Activated CD4-positive, CD25-positive, alpha-beta regulatory T cell treated with anti-CD3 and anti-CD28 coated beads, Interleukin-2, amount 50 U/mL, for 16 hours (primary cell): Measurements from ENCODE around the gene P3H2.

Experiments used
- DNase-seq: peaks from one replicate; pipeline ENCODE4 v3.0.0-alpha.2; 2020; ENCODE audit warnings: low read depth, low spot score

Gene P3H2

GRCh38 chr3:189947948-189948723 lies 172.6 kb downstream of the P3H2 start:
- no peak for DNase-seq

- no peak for DNase-seq
Observed at GRCh38 chr3:189947068-189947467, 173.6 kb downstream of the P3H2 start.

GRCh38 chr3:189945935-189946709 lies 174.6 kb downstream of the P3H2 start:
- no peak for DNase-seq

- no peak for DNase-seq
Observed at GRCh38 chr3:189944285-189945145, 176.2 kb downstream of the P3H2 start.

DNA sequence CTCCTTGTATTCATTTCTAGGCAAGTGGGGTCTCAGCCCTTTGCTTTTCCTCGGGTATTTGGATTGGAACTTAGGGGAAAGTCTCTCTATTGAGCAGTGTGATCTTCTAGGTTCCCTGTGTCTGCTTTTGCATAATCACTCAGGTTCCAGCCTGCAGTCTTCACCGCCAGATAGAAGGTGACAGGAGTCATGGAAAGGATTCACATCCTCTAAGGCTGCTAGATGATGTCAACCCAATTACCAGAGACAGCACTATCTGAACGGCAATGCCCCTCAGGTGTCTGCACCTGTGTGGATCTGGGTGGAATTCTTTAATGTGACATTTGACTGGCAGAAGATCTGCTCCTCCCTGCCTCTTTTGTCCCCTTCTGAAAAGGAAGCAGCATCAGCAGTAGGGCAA lies 177.7 kb downstream of the P3H2 start:
- DNase-seq: no peak

DNA sequence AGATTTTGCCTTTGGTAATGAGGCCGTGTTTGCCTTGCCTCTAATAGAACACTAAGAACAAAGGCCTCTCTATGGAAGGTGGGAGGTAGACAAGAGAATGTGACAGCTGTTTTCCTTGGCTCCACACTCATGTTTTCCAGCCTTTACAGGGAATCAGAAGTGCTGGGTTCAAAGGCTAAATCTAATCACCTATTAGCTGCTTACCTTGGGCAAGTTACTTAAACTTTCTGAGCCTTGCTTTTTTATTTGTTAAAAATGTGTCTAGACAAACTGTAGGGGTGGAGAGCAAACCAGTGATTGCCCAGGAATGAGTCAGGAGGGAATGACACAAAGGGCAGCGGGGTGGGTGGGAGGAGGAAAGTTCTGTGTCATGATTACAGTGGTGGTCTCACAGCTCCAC lies 179.0 kb downstream of the P3H2 start:
- DNase-seq: no peak

DNA sequence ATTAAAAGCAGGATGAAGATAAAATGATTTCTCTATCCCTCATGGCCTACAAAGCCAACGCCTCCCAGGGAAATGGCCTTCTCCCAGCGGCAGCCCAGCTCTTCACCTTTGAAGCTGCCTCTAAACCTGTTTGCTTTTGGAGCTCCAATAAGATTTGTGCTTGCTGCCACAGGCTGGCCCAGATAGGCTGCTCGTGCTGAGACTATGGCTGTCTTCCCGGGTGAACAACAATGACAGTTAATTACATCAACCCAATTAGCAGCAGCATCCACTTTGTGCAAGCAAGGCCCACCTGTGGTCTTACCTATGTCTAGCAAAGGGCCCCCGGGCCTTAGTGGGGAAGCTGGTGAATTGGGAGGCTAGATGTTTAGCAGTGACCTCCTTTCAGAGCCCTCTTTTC lies 179.6 kb downstream of the P3H2 start:
- DNase-seq: no peak

GRCh38 chr3:189937302-189938127 lies 183.2 kb downstream of the P3H2 start:
- DNase-seq: no peak

GRCh38 chr3:189936201-189936945 lies 184.3 kb downstream of the P3H2 start:
- DNase-seq: no peak

- DNase-seq: no peak
Observed at GRCh38 chr3:189927975-189928895, 192.5 kb downstream of the P3H2 start.

DNA sequence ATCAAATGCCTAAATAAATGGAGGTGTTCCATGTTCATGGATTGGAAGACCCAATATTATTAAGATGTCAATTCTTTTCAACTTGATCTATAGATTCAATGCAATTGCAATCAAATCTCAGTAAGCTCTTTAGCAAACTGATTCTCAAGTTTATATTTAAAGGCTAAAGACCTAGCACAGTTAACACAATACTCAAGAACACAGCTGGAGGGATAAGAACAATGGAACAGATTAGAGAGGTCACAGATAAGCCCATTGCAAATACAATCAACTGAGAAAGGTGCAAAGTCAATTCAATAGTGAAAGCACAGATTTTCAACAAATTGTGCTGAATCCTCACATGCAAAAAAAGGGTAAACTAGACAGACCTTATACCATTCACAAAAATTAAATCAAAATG lies 198.9 kb downstream of the P3H2 start:
- DNase-seq: no peak

- DNase-seq: no peak
Observed at GRCh38 chr3:189914799-189915198, 205.9 kb downstream of the P3H2 start.

DNA sequence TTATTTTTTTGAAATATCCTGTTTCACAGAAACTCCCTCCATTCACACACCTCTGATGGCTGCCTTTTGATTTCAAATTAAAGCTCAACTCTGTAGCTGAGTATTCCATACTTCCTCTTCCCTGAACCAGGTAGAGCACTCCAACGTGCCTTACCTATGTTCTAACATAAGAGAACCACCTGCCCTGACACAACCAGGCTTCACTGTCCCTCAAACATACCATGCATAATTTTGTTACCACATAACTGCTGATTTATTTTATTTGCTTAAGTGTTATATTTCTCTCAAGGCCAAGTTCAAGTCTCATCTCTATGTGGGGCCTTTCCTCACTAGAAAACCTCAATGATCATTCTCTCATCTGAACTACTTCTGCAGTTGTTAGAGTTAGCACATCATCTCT lies 209.7 kb downstream of the P3H2 start:
- DNase-seq: no peak

DNA sequence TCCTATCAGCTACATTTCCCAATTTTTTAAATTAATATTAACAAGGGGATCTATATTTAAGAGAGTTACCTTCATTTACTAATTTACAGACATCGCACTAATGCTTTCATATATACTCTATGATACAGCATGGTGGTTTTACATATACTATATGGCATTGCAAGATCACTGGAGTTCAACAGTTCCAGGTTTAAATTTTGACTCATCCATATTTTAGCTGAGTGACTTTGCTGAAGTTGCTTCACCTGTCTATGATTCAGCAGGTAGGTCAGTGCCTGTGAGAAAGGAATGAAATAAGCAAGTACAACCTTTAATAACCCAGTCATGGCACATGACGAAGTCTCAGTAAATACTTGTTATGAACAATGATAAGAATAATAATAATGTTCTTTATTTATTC lies 211.1 kb downstream of the P3H2 start:
- no peak for DNase-seq

- no peak for DNase-seq
Observed at GRCh38 chr3:189909139-189909538, 211.6 kb downstream of the P3H2 start.

GRCh38 chr3:189908646-189909045 lies 212.1 kb downstream of the P3H2 start:
- DNase-seq: no peak

GRCh38 chr3:189907803-189908202 lies 212.9 kb downstream of the P3H2 start:
- no peak for DNase-seq
